GM23338 (cell line): ENCODE results near the gene FBXO34. TPM values are rescaled to one million over a fixed set of nuclear protein-coding genes. Genes with fewer than 3 reads are reported as not detected.

Experiments
- ATAC-seq: fragments of 200-7000 bp; cut with Tn5 transposase; 3 replicates; pipeline ENCODE4 v1.9.1; 2020
- DNase-seq: peaks from one replicate; pipeline ENCODE4 v3.0.0-alpha.2; 2015; ENCODE audit warnings: low spot score
- H2AFZ ChIP-seq: fragments of 200-600 bp; sonication (generic); 2 replicates; pipeline ENCODE4 v1.8.0; 2016; ENCODE audit warnings: antibody characterized with exemption, mild to moderate bottlenecking, moderate library complexity
- H3F3A ChIP-seq: fragments of 200-600 bp; sonication (generic); replicated peaks from 2 replicates; pipeline ENCODE4 v1.8.0; 2017; ENCODE audit warnings: antibody characterized with exemption, mixed run types, low read depth
- H3K27ac ChIP-seq: fragments of 200-600 bp; sonication (generic); 2 replicates; pipeline ENCODE4 v1.6.1; 2016; ENCODE audit warnings: low read depth
- H3K27me3 ChIP-seq: fragments of 200-600 bp; sonication (generic); 2 replicates; pipeline ENCODE4 v1.8.0; 2016; ENCODE audit warnings: mild to moderate bottlenecking, mixed run types, moderate library complexity; ENCODE audit not compliant: insufficient read depth
- H3K36me3 ChIP-seq: fragments of 200-600 bp; sonication (generic); 2 replicates; pipeline ENCODE4 v1.8.0; 2016; ENCODE audit warnings: mild to moderate bottlenecking; ENCODE audit not compliant: insufficient read depth
- H3K4me1 ChIP-seq: fragments of 200-600 bp; sonication (generic); 2 replicates; pipeline ENCODE4 v1.8.0; 2016; ENCODE audit warnings: mild to moderate bottlenecking, moderate library complexity; ENCODE audit not compliant: insufficient read depth
- H3K4me2 ChIP-seq: fragments of 200-600 bp; sonication (generic); 2 replicates; pipeline ENCODE4 v1.7.1; 2017; ENCODE audit warnings: mixed run types
- H3K4me3 ChIP-seq: fragments of 200-600 bp; sonication (generic); 2 replicates; pipeline ENCODE4 v1.6.1; 2016; ENCODE audit warnings: mixed run types
- H3K79me2 ChIP-seq: fragments of 200-600 bp; sonication (generic); replicated peaks from 2 replicates; pipeline ENCODE4 v1.8.0; 2017; ENCODE audit warnings: mild to moderate bottlenecking; ENCODE audit not compliant: insufficient read depth
- H3K9me2 ChIP-seq: fragments of 200-600 bp; sonication (generic); 2 replicates; pipeline ENCODE4 v1.8.0; 2017; ENCODE audit not compliant: insufficient read depth
- H4K20me1 ChIP-seq: fragments of 200-600 bp; sonication (generic); replicated peaks from 2 replicates; pipeline ENCODE4 v1.8.0; 2017; ENCODE audit warnings: mild to moderate bottlenecking; ENCODE audit not compliant: insufficient read depth
- H3K27ac Mint-ChIP-seq: 2 replicates; pipeline ENCODE4 v1.8.0; 2020; ENCODE audit warnings: inconsistent platforms, mild to moderate bottlenecking, moderate library complexity, mixed read lengths
- H3K27me3 Mint-ChIP-seq: 3 replicates; pipeline ENCODE4 v1.8.0; 2022; ENCODE audit warnings: low read depth, mild to moderate bottlenecking, moderate library complexity, mixed read lengths, inconsistent platforms; ENCODE audit not compliant: insufficient read depth, poor library complexity
- H3K36me3 Mint-ChIP-seq: 3 replicates; pipeline ENCODE4 v1.8.0; 2021; ENCODE audit warnings: low read depth, mild to moderate bottlenecking, inconsistent platforms, moderate library complexity, mixed read lengths
- H3K4me1 Mint-ChIP-seq: 3 replicates; pipeline ENCODE4 v1.8.0; 2020; ENCODE audit warnings: mild to moderate bottlenecking, inconsistent platforms, mixed read lengths
- H3K4me3 Mint-ChIP-seq: 3 replicates; pipeline ENCODE4 v1.8.0; 2021; ENCODE audit warnings: moderate library complexity, mild to moderate bottlenecking, inconsistent platforms, mixed read lengths
- H3K9me3 Mint-ChIP-seq: 3 replicates; pipeline ENCODE4 v1.8.0; 2020; ENCODE audit warnings: moderate library complexity, mild to moderate bottlenecking, inconsistent platforms, mixed read lengths
- CREB1 ChIP-seq: fragments of 250-450 bp; sonication (Bioruptor Pico); IDR thresholded peaks from 2 replicates; pipeline ENCODE4 v1.5.0; 2020; ENCODE audit warnings: low read depth, mild to moderate bottlenecking, moderate library complexity
- CTCF ChIP-seq, 2 experiments: fragments of 200-600 bp in 1 of 2; sonication (generic) in 1 of 2; conservative IDR thresholded peaks; 2 replicates each; pipeline versions ENCODE4 v1.5.1 to v1.6.1; 2016 to 2017; ENCODE audit warnings: antibody characterized with exemption in 2 of 2, low read depth in 2 of 2, mild to moderate bottlenecking in 2 of 2, moderate library complexity in 1 of 2
- ETS1 ChIP-seq: IDR thresholded peaks from 2 replicates; pipeline ENCODE4 v1.6.1; 2016; ENCODE audit warnings: antibody characterized with exemption
- EZH2phosphoT487 ChIP-seq: fragments of 200-600 bp; sonication (generic); IDR thresholded peaks from one replicate; pipeline ENCODE4 v1.8.1; 2018; ENCODE audit warnings: antibody characterized with exemption; ENCODE audit not compliant: unreplicated experiment
- JUNB ChIP-seq: IDR thresholded peaks from one replicate; pipeline ENCODE4 v1.6.1; 2016; ENCODE audit warnings: antibody characterized with exemption; ENCODE audit not compliant: unreplicated experiment
- NANOG ChIP-seq: IDR thresholded peaks from 2 replicates; pipeline ENCODE4 v1.6.1; 2016; ENCODE audit warnings: antibody characterized with exemption, borderline replicate concordance
- POLR2AphosphoS5 ChIP-seq: IDR thresholded peaks from 2 replicates; pipeline ENCODE4 v1.6.1; 2016; ENCODE audit warnings: antibody characterized with exemption, low read depth
- ZNF331 ChIP-seq: fragments of 250-450 bp; sonication (Bioruptor Pico); IDR thresholded peaks from 2 replicates; pipeline ENCODE4 v1.5.0; 2020; ENCODE audit warnings: low read depth, mild to moderate bottlenecking, moderate library complexity
- ZNF462 ChIP-seq: fragments of 250-450 bp; sonication (Bioruptor Pico); IDR thresholded peaks from 2 replicates; pipeline ENCODE4 v1.5.0; 2020; ENCODE audit warnings: mild to moderate bottlenecking, moderate library complexity
- polyA plus RNA-seq: library from polyadenylated mRNA; unstranded; fragments of >200 nt; fragmentation: Nextera tagmentation; extraction: Ambion mirVana; gene quantifications from 2 replicates; pipeline ENCODE4 v1.2.1, GENCODE V29; 2016
- total RNA-seq: library from RNA; depleted of rRNA; stranded (reverse); fragments of >200 nt; shearing (Covaris generic); gene quantifications from 2 replicates; pipeline ENCODE4 v1.2.3, GENCODE V29; 2014

Gene FBXO34
- total and polyA plus RNA-seq, 2 experiments from 2014 or later, result 9.4 to 13.4 TPM

GRCh38 chr14:55317542-55318306, 46.5 kb downstream of the FBXO34 start:
- Histone ChIP-seq H3K9me2 (no peaks in the 10 kb centered on the region), H3K27me3 (no peaks in the 10 kb centered on the region), H3F3A (no peaks in the 10 kb centered on the region), H3K4me1 (no peaks in the 10 kb centered on the region), H2AFZ (no peak overlapping the region), H4K20me1 (0 out of 2 replicates have a peak, but pooled peaks cover 5% of the 10 kb centered on the region), H3K4me2 (no peak overlapping the region), H3K79me2 (peaks cover 12% of the 10 kb centered on the region), H3K4me3 (no peak overlapping the region), H3K36me3 (peaks cover 4% of the 10 kb centered on the region; the same call in 1 of the 2 replicates), H3K27ac (no peak overlapping the region)
- Mint-ChIP-seq H3K27me3 (peaks cover 4% of the 10 kb centered on the region), H3K36me3 (peaks cover 24% of the 10 kb centered on the region), H3K9me3 (peaks cover 13% of the 10 kb centered on the region), H3K27ac (no peak overlapping the region), H3K4me3 (no peak overlapping the region), H3K4me1 (no peaks in the 10 kb centered on the region)
- ATAC-seq, result no peak
- no peak for DNase-seq
- TF ChIP-seq POLR2AphosphoS5, result no peak
- no peak for TF ChIP-seq CREB1 (CRISPR knock-in tag)
- TF ChIP-seq EZH2phosphoT487, result no peak
- TF ChIP-seq JUNB, result no peak
- no peak for TF ChIP-seq ZNF462 (CRISPR knock-in tag)
- TF ChIP-seq ZNF331 (CRISPR knock-in tag), result no peak
- no peak for TF ChIP-seq CTCF (conservative IDR thresholded peaks at IDR 0.05; ENCODE audit: low read depth in 2 of 2)
- no peak for TF ChIP-seq ETS1
- TF ChIP-seq NANOG, result no peak
